Hepatic stellate cell (primary cell): ENCODE data around the gene CSPG5.

Source experiments
- DNase-seq: peaks from one replicate; pipeline ENCODE4 v3.0.0; 2011; ENCODE audit warnings: low spot score

The CSPG5 gene

GRCh38 chr3:47536967-47537366 is 41.7 kb downstream of the CSPG5 start:
- no peak for DNase-seq

GRCh38 chr3:47536221-47536891 is 42.3 kb downstream of the CSPG5 start:
- DNase-seq, result no peak

- no peak for DNase-seq
Measured at GRCh38 chr3:47533996-47534454, 44.6 kb downstream of the CSPG5 start.

- no peak for DNase-seq
Measured at GRCh38 chr3:47533481-47533880, 45.2 kb downstream of the CSPG5 start.

GRCh38 chr3:47527952-47528725 is 50.5 kb downstream of the CSPG5 start:
- DNase-seq, result no peak

- DNase-seq, result no peak
Measured at GRCh38 chr3:47525617-47526016, 53.0 kb downstream of the CSPG5 start.

- no peak for DNase-seq
Measured at GRCh38 chr3:47523310-47524073, 55.2 kb downstream of the CSPG5 start.

GRCh38 chr3:47522082-47522987 is 56.3 kb downstream of the CSPG5 start:
- DNase-seq, result peak; percentile 81

GRCh38 chr3:47520756-47521155 is 57.9 kb downstream of the CSPG5 start:
- DNase-seq, result no peak

- DNase-seq, result no peak
Measured at GRCh38 chr3:47517937-47518336, 60.7 kb downstream of the CSPG5 start.

GRCh38 chr3:47515864-47516319 is 62.8 kb downstream of the CSPG5 start:
- no peak for DNase-seq

- DNase-seq, result no peak
Measured at GRCh38 chr3:47515100-47515499, 63.6 kb downstream of the CSPG5 start.

- DNase-seq, result peak; percentile 98
Measured at GRCh38 chr3:47513125-47513929, 65.3 kb downstream of the CSPG5 start, which contains the start of gene ELP6. ELP6 (minus strand) TSS chr3:47513712; CDS start chr3:47513590, 122 bp downstream.

GRCh38 chr3:47512416-47513124 is 66.1 kb downstream of the CSPG5 start:
- no peak for DNase-seq
